Endodermal cell (in vitro differentiated cells): ENCODE data around the gene PREX1. TPM values are rescaled to one million over a fixed set of nuclear protein-coding genes. Genes with fewer than 3 reads are reported as not detected.
A peak's percentile ranks its signal among the peaks of the same experiment; 100 is the strongest.

Experiments used
- DNase-seq: peaks from one replicate; pipeline ENCODE4 v3.0.0-alpha.2; 2017
- H3K27ac ChIP-seq: 2 replicates; pipeline ENCODE4 v1.5.1; 2013; ENCODE audit warnings: mild to moderate bottlenecking, low read depth, low read length, moderate library complexity
- H3K27me3 ChIP-seq: 2 replicates; pipeline ENCODE4 v1.6.1; 2013; ENCODE audit warnings: mild to moderate bottlenecking, low read length, moderate library complexity; ENCODE audit not compliant: insufficient read depth, control insufficient read depth, poor library complexity, severe bottlenecking
- H3K36me3 ChIP-seq: 2 replicates; pipeline ENCODE4 v1.7.0; 2013; ENCODE audit warnings: mild to moderate bottlenecking, low read length, moderate library complexity; ENCODE audit not compliant: control insufficient read depth, insufficient read depth
- H3K4me1 ChIP-seq: one replicate; pipeline ENCODE4 v1.7.0; 2013; ENCODE audit warnings: low read length; ENCODE audit not compliant: control insufficient read depth, insufficient read depth
- H3K4me3 ChIP-seq: 2 replicates; pipeline ENCODE4 v1.5.1; 2013; ENCODE audit warnings: mild to moderate bottlenecking, low read length, moderate library complexity
- H3K9ac ChIP-seq: 2 replicates; pipeline ENCODE4 v1.6.1; 2013; ENCODE audit warnings: mild to moderate bottlenecking, low read length, moderate library complexity; ENCODE audit not compliant: poor library complexity, severe bottlenecking; ENCODE audit errors: extremely low read depth
- H3K9me3 ChIP-seq: 2 replicates; pipeline ENCODE4 v1.6.1; 2013; ENCODE audit warnings: mild to moderate bottlenecking, low read length, moderate library complexity; ENCODE audit not compliant: control insufficient read depth
- H3K27ac Mint-ChIP-seq: 2 replicates; pipeline ENCODE4 v1.8.0; 2020; ENCODE audit warnings: mixed read lengths
- H3K27me3 Mint-ChIP-seq: 2 replicates; pipeline ENCODE4 v1.8.0; 2021; ENCODE audit warnings: mild to moderate bottlenecking, mixed read lengths; ENCODE audit not compliant: insufficient read depth
- H3K36me3 Mint-ChIP-seq: 2 replicates; pipeline ENCODE4 v1.8.0; 2020; ENCODE audit warnings: low read depth, mixed read lengths
- H3K4me1 Mint-ChIP-seq: 2 replicates; pipeline ENCODE4 v1.8.0; 2020; ENCODE audit warnings: mixed read lengths
- H3K4me3 Mint-ChIP-seq: 2 replicates; pipeline ENCODE4 v1.8.0; 2020; ENCODE audit warnings: mild to moderate bottlenecking, moderate library complexity, mixed read lengths
- H3K9me3 Mint-ChIP-seq: 2 replicates; pipeline ENCODE4 v1.8.0; 2020; ENCODE audit warnings: mild to moderate bottlenecking, mixed read lengths
- WGBS, 2 experiments: methylation state at CpG; one replicate each; pipeline versions ENCODE4 v1.1.5 to v1.1.7; 2013; ENCODE audit warnings: missing lambda C conversion rate in 2 of 2, mixed read lengths in 1 of 2; ENCODE audit not compliant: insufficient coverage in 1 of 2, insufficient read length in 1 of 2; 5-methylcytosine and 5-hydroxymethylcytosine counted together
- total RNA-seq, 2 donors: library from RNA; stranded (reverse); fragmentation: NEBNext Ultra II Directional in 1 of 2; extraction: Animal tissue kit (Norgen Biotek cat#: 25700) in 1 of 2; gene quantifications; 2 replicates in 1 of 2; 3 replicates in 1 of 2; pipeline ENCODE4 v1.2.1, GENCODE V29; 2021
- TF ChIP-seq, protein P1 (sequence below): fragments of 200-600 bp; sonication (generic); conservative IDR thresholded peaks from 2 replicates; pipeline ENCODE4 v1.5.0; 2021; ENCODE audit warnings: antibody characterized with exemption, mild to moderate bottlenecking

The PREX1 gene
- total RNA-seq, 2 donors from 2014 or later, result 65.3 to 70.5 TPM

DNA sequence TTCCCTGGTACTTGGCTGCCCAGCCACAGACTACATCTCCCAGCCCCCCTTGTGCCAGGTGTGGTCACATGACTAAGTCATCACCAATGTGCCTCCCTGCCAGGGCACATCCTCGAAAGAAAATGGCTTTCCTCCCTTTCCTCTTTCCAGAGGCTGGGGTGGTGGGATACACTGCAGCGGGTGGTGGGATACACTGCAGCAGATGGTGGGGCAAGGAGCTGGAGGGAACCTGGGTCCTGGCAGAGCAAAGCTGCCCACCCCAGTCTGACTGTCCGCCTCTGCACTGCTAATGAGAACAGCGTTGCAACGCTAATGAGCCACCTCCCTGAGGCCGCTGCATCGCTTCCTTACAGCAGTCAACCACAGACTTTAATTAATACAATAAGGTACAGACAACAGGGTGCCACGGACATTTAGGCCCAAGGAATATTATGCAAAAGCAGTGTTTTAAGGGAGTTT lies 125.3 kb downstream of the PREX1 start:
- Mint-ChIP-seq H3K4me1 (peaks cover 18% of the 10 kb centered on the region), H3K36me3 (peaks cover 44% of the 10 kb centered on the region), H3K27me3 (no peaks in the 10 kb centered on the region), H3K9me3 (no peaks in the 10 kb centered on the region), H3K4me3 (no peak overlapping the region), H3K27ac (no peak overlapping the region)
- H3K9ac ChIP-seq, result no peak overlapping the region
- no peak overlapping the region for H3K4me3 ChIP-seq
- TF ChIP-seq, protein P1, sequence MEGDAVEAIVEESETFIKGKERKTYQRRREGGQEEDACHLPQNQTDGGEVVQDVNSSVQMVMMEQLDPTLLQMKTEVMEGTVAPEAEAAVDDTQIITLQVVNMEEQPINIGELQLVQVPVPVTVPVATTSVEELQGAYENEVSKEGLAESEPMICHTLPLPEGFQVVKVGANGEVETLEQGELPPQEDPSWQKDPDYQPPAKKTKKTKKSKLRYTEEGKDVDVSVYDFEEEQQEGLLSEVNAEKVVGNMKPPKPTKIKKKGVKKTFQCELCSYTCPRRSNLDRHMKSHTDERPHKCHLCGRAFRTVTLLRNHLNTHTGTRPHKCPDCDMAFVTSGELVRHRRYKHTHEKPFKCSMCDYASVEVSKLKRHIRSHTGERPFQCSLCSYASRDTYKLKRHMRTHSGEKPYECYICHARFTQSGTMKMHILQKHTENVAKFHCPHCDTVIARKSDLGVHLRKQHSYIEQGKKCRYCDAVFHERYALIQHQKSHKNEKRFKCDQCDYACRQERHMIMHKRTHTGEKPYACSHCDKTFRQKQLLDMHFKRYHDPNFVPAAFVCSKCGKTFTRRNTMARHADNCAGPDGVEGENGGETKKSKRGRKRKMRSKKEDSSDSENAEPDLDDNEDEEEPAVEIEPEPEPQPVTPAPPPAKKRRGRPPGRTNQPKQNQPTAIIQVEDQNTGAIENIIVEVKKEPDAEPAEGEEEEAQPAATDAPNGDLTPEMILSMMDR, result no peak
- H3K27ac ChIP-seq, result peak overlapping the region; percentile 3
- 98 to 100% methylated on average over 6 to 8 of the region's 8 CpGs for WGBS, 2 experiments
- H3K4me1 ChIP-seq, result peaks cover 10% of the 10 kb centered on the region
- no peaks in the 10 kb centered on the region for H3K9me3 ChIP-seq
- peaks cover 53% of the 10 kb centered on the region for H3K36me3 ChIP-seq
- H3K27me3 ChIP-seq, result no peaks in the 10 kb centered on the region
- no peak for DNase-seq

GRCh38 chr20:48701702-48702101 lies 126.1 kb downstream of the PREX1 start:
- TF ChIP-seq, protein P1, result no peak
- no peak overlapping the region for H3K27ac Mint-ChIP-seq
- H3K36me3 Mint-ChIP-seq, result peaks cover 44% of the 10 kb centered on the region

GRCh38 chr20:48698507-48699267 lies 129.1 kb downstream of the PREX1 start:
- H3K27me3 ChIP-seq, result no peaks in the 10 kb centered on the region
- H3K27ac ChIP-seq, result no peak overlapping the region
- no peaks in the 10 kb centered on the region for H3K9me3 ChIP-seq
- peaks cover 62% of the 10 kb centered on the region for H3K36me3 ChIP-seq
- DNase-seq, result peak; percentile 66
- H3K4me3 ChIP-seq, result no peak overlapping the region
- no peaks in the 10 kb centered on the region for H3K4me1 ChIP-seq
- Mint-ChIP-seq H3K4me3 (no peak overlapping the region), H3K27me3 (no peaks in the 10 kb centered on the region), H3K27ac (no peak overlapping the region), H3K36me3 (peaks cover 53% of the 10 kb centered on the region), H3K9me3 (no peaks in the 10 kb centered on the region), H3K4me1 (peaks cover 3% of the 10 kb centered on the region)
- H3K9ac ChIP-seq, result no peak overlapping the region
- WGBS, 2 experiments, result 93% methylated on average over 9 to 13 of the region's 13 CpGs
- TF ChIP-seq, protein P1, result peak; percentile 64

More at GRCh38 chr20:48701702-48702101, 126.1 kb downstream of the PREX1 start:
- Mint-ChIP-seq H3K4me3 (no peak overlapping the region), H3K27me3 (no peaks in the 10 kb centered on the region), H3K9me3 (no peaks in the 10 kb centered on the region), H3K4me1 (peaks cover 18% of the 10 kb centered on the region)
- H3K36me3 ChIP-seq, result peaks cover 47% of the 10 kb centered on the region
- H3K4me1 ChIP-seq, result peaks cover 10% of the 10 kb centered on the region
- H3K9ac ChIP-seq, result no peak overlapping the region
- no peak overlapping the region for H3K27ac ChIP-seq
- H3K4me3 ChIP-seq, result no peak overlapping the region
- 93 to 97% methylated on average over 5 to 7 of the region's 7 CpGs for WGBS, 2 experiments
- H3K27me3 ChIP-seq, result no peaks in the 10 kb centered on the region
- no peaks in the 10 kb centered on the region for H3K9me3 ChIP-seq
- DNase-seq, result no peak
